Posterior cingulate gyrus (tissue), 11 donors: ENCODE measurements around the gene EXOC3.
A peak's percentile ranks its signal among the peaks of the same experiment; 100 is the strongest.

ENCODE experiments used
- DNase-seq, 10 donors: peaks; one replicate each; pipeline versions ENCODE4 v3.0.0 to v3.0.0-alpha.2; 2020 to 2021; ENCODE audit warnings: mixed read lengths in 3 of 10
- intact Hi-C: fragments of 100-400 bp; cut with DNase I; formaldehyde crosslinking; loops from one replicate; pipeline ENCODE4 v1.15.1; 2023

EXOC3 gene

GRCh38 chr5:466661-467310 is 23.8 kb downstream of the EXOC3 start:
- DNase-seq: peak in 4 of 10 donors; percentile 8 to 67 (median 59)

GRCh38 chr5:468401-468800 is 25.4 kb downstream of the EXOC3 start:
- DNase-seq: peak in 3 of 10 donors; percentile 29 to 53 (median 34)

More at GRCh38 chr5:466661-467310, 23.8 kb downstream of the EXOC3 start:
- intact Hi-C loops: no loop called here

GRCh38 chr5:469752-470483 is 26.9 kb downstream of the EXOC3 start:
- intact Hi-C loops: loop anchor here (5.0 to 10.0 kb wide), 2 partner anchors 142 to 435 kb away; partner anchors contain the start of gene CEP72
- DNase-seq: peak in 4 of 10 donors; percentile 4 to 76 (median 47)

More at GRCh38 chr5:468401-468800, 25.4 kb downstream of the EXOC3 start:
- intact Hi-C loops: no loop called here

- DNase-seq: peak in 6 of 10 donors; percentile 7 to 74 (median 42)
- intact Hi-C loops: loop anchor here (5.0 to 10.0 kb wide), 2 partner anchors 141 to 434 kb away; partner anchors contain the start of gene CEP72
Measured at GRCh38 chr5:470961-471749, 28.2 kb downstream of the EXOC3 start.

- intact Hi-C loops: loop anchor here (2.0 to 10.0 kb wide), 3 partner anchors 29 to 433 kb away; partner anchors contain the start of genes CEP72 and EXOC3
- peak in 1 of 10 donors; percentile 37 for DNase-seq
Measured at GRCh38 chr5:471750-472058, 28.7 kb downstream of the EXOC3 start.

- intact Hi-C loops: loop anchor here (2.0 to 10.0 kb wide), 3 partner anchors 29 to 433 kb away; partner anchors contain the start of genes CEP72 and EXOC3
- DNase-seq: peak in 6 of 10 donors; percentile 16 to 88 (median 54)
Measured at GRCh38 chr5:472076-472655, 29.2 kb downstream of the EXOC3 start.

- intact Hi-C loops: loop anchor here (2.0 to 10.0 kb wide), 3 partner anchors 30 to 432 kb away; partner anchors contain the start of genes CEP72 and EXOC3
Measured at GRCh38 chr5:472656-473550, 29.9 kb downstream of the EXOC3 start.

GRCh38 chr5:473551-474192 is 30.7 kb downstream of the EXOC3 start:
- peak in 4 of 10 donors; percentile 27 to 84 (median 78) for DNase-seq
- intact Hi-C loops: loop anchor here (2.0 to 10.0 kb wide), 3 partner anchors 31 to 431 kb away; partner anchors contain the start of genes CEP72 and EXOC3

More at GRCh38 chr5:472656-473550, 29.9 kb downstream of the EXOC3 start:
- peak; percentile 67 to 98 (median 84) for DNase-seq

- intact Hi-C loops: loop anchor here (5.0 to 10.0 kb wide), 2 partner anchors 138 to 430 kb away; partner anchors contain the start of gene CEP72
- DNase-seq: peak in 1 of 10 donors; percentile 22
Measured at GRCh38 chr5:474232-474839, 31.4 kb downstream of the EXOC3 start.

- intact Hi-C loops: loop anchor here (5.0 to 10.0 kb wide), 2 partner anchors 137 to 430 kb away; partner anchors contain the start of gene CEP72
- peak in 4 of 10 donors; percentile 12 to 86 (median 76) for DNase-seq
Measured at GRCh38 chr5:474840-475661, 32.1 kb downstream of the EXOC3 start.

- DNase-seq: peak in 3 of 10 donors; percentile 52 to 77 (median 61)
- intact Hi-C loops: loop anchor here (10.0 kb wide), 1 partner anchor 429 kb away; no protein-coding TSS in a partner anchor
Measured at GRCh38 chr5:475704-476101, 32.7 kb downstream of the EXOC3 start.

- DNase-seq: peak in 4 of 10 donors; percentile 14 to 87 (median 78)
- intact Hi-C loops: loop anchor here (10.0 kb wide), 1 partner anchor 429 kb away; no protein-coding TSS in a partner anchor
Measured at GRCh38 chr5:476102-476813, 33.3 kb downstream of the EXOC3 start.

GRCh38 chr5:476814-477175 is 33.8 kb downstream of the EXOC3 start:
- peak in 1 of 10 donors; percentile 70 for DNase-seq
- intact Hi-C loops: loop anchor here (10.0 kb wide), 1 partner anchor 428 kb away; no protein-coding TSS in a partner anchor

- no peak for DNase-seq
- intact Hi-C loops: loop anchor here (10.0 kb wide), 1 partner anchor 428 kb away; no protein-coding TSS in a partner anchor
Measured at GRCh38 chr5:477247-477646, 34.3 kb downstream of the EXOC3 start.

GRCh38 chr5:477871-478270 is 34.9 kb downstream of the EXOC3 start:
- intact Hi-C loops: loop anchor here (10.0 kb wide), 1 partner anchor 427 kb away; no protein-coding TSS in a partner anchor
- DNase-seq: no peak
